ENCODE data around the gene SPEG.

Gene SPEG

DNA sequence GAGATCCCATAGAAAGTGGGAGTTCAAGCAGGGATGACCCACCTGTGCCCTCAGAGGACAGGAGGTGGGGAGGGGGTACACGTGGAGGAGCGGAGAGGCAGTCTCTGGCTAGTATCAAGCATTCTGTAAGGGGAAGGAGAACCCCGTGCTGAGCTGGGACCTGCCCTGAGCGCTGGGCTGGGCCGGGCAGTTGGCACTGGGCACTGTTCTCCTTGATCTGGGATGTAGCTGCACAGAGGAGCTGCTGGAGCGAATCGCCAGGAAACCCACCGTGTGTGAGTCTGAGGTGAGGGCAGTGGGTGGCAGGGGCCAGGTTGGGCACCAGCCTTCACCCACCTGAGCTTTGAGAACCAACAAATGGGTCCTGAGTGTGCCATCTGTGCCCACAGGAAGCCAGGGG lies 44.3 kb downstream of the SPEG start:
- Histone ChIP-seq H2BK12ac (ENCODE audit: low read length) (no peak overlapping the region), H2AFZ (ENCODE audit: low read length) (no peak overlapping the region), H3K27me3 (ENCODE audit: control insufficient read depth in 3 of 3, insufficient read depth in 3 of 3, low read depth in 1 of 3, low read length in 3 of 3) (peaks cover 8 to 51% (median 37%) of the 10 kb centered on the region in 3 experiments), H4K91ac (ENCODE audit: low read depth, low read length, poor library complexity) (no peak overlapping the region), H4K8ac (ENCODE audit: low read depth, low read length) (no peak overlapping the region), H3K4me2 (ENCODE audit: insufficient read depth, low read length, poor library complexity, severe bottlenecking) (no peak overlapping the region), H3K4me3 (ENCODE audit: low read length in 2 of 2) (no peak overlapping the region), H3K79me1 (ENCODE audit: low read depth, low read length) (no peaks in the 10 kb centered on the region), H3K27ac (replicated peaks; ENCODE audit: low read length) (no peak overlapping the region), H3K36me3 (replicated peaks in 1 of 2; ENCODE audit: control insufficient read depth in 2 of 2, insufficient read depth in 2 of 2, low read length in 2 of 2) (no peaks in the 10 kb centered on the region), H2BK15ac (ENCODE audit: low read length) (peak overlapping the region; percentile 45), H3K23ac (ENCODE audit: low read depth, low read length, poor library complexity) (no peak overlapping the region), H3K4ac (ENCODE audit: low read length) (no peak overlapping the region), H3K4me1 (ENCODE audit: control insufficient read depth in 2 of 2, insufficient read depth in 1 of 2, low read depth in 1 of 2, low read length in 2 of 2) (peaks cover 4 to 9% of the 10 kb centered on the region in 2 donors), H2BK5ac (ENCODE audit: low read length) (no peak overlapping the region), H2AK5ac (ENCODE audit: low read depth, low read length) (peak overlapping the region; percentile 82), H3K9ac (ENCODE audit: low read depth, low read length, poor library complexity) (no peak overlapping the region), H2BK120ac (ENCODE audit: low read depth, low read length) (no peak overlapping the region), H3K18ac (ENCODE audit: low read length) (peak overlapping the region; percentile 53), H3K14ac (ENCODE audit: low read length) (peak overlapping the region; percentile 67), H3K9me3 (replicated peaks in 1 of 2; ENCODE audit: control insufficient read depth in 2 of 2, insufficient read depth in 1 of 2, low read depth in 1 of 2, low read length in 2 of 2) (peaks cover 0 to 2% of the 10 kb centered on the region in 2 donors)
- DNase-seq (ENCODE audit: low spot score): no peak
- no CpG with 5 or more reads among the region's 8 CpGs for WGBS, 2 donors (ENCODE audit: extremely low coverage in 2 of 2, insufficient read length in 2 of 2, insufficient replicate concordance in 1 of 2)

DNA sequence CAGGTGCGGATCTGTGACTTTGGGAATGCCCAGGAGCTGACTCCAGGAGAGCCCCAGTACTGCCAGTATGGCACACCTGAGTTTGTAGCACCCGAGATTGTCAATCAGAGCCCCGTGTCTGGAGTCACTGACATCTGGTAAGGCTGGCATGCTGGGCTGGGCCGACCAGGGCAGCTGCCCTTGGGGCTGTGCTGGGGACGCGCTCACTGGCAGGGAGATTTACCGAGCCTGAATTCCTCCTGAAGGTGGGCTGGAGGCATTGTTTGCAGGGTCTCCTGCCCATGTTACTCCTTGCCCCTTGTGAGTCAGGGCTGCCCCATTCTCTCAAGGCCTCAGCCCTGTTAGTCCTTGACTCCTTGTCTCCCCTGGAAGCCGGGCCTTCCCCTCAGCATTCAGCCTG lies 45.4 kb downstream of the SPEG start:
- Histone ChIP-seq H3K4ac (ENCODE audit: low read length) (no peak overlapping the region), H3K9ac (ENCODE audit: low read depth, low read length, poor library complexity) (no peak overlapping the region), H3K18ac (ENCODE audit: low read length) (no peak overlapping the region), H2AK5ac (ENCODE audit: low read depth, low read length) (no peak overlapping the region), H3K23ac (ENCODE audit: low read depth, low read length, poor library complexity) (no peak overlapping the region), H4K91ac (ENCODE audit: low read depth, low read length, poor library complexity) (no peak overlapping the region), H2BK12ac (ENCODE audit: low read length) (no peak overlapping the region), H2BK120ac (ENCODE audit: low read depth, low read length) (no peak overlapping the region), H3K4me1 (ENCODE audit: control insufficient read depth in 2 of 2, insufficient read depth in 1 of 2, low read depth in 1 of 2, low read length in 2 of 2) (peaks cover 8 to 15% of the 10 kb centered on the region in 2 donors), H4K8ac (ENCODE audit: low read depth, low read length) (no peak overlapping the region), H3K4me2 (ENCODE audit: insufficient read depth, low read length, poor library complexity, severe bottlenecking) (no peak overlapping the region), H3K36me3 (replicated peaks in 1 of 2; ENCODE audit: control insufficient read depth in 2 of 2, insufficient read depth in 2 of 2, low read length in 2 of 2) (no peaks in the 10 kb centered on the region), H3K4me3 (ENCODE audit: low read length in 2 of 2) (no peak overlapping the region), H3K27me3 (ENCODE audit: control insufficient read depth in 3 of 3, insufficient read depth in 3 of 3, low read depth in 1 of 3, low read length in 3 of 3) (peaks cover 19 to 62% (median 48%) of the 10 kb centered on the region in 3 experiments), H3K27ac (replicated peaks; ENCODE audit: low read length) (no peak overlapping the region), H3K14ac (ENCODE audit: low read length) (peak overlapping the region; percentile 57), H2BK5ac (ENCODE audit: low read length) (peak overlapping the region; percentile 20), H2BK15ac (ENCODE audit: low read length) (peak overlapping the region; percentile 46), H2AFZ (ENCODE audit: low read length) (no peak overlapping the region), H3K79me1 (ENCODE audit: low read depth, low read length) (no peaks in the 10 kb centered on the region), H3K9me3 (replicated peaks in 1 of 2; ENCODE audit: control insufficient read depth in 2 of 2, insufficient read depth in 1 of 2, low read depth in 1 of 2, low read length in 2 of 2) (peaks cover 0 to 2% of the 10 kb centered on the region in 2 donors)
- DNase-seq (ENCODE audit: low spot score): no peak
- WGBS, 2 donors (ENCODE audit: extremely low coverage in 2 of 2, insufficient read length in 2 of 2, insufficient replicate concordance in 1 of 2): no CpG with 5 or more reads among the region's 8 CpGs

GRCh38 chr2:219482674-219483405 lies 48.2 kb downstream of the SPEG start:
- no peak for DNase-seq (ENCODE audit: low spot score)
- Histone ChIP-seq H3K4me2 (ENCODE audit: insufficient read depth, low read length, poor library complexity, severe bottlenecking) (no peak overlapping the region), H3K14ac (ENCODE audit: low read length) (peak overlapping the region; percentile 49), H3K4me1 (ENCODE audit: control insufficient read depth in 2 of 2, insufficient read depth in 1 of 2, low read depth in 1 of 2, low read length in 2 of 2) (peaks cover 11 to 12% of the 10 kb centered on the region in 2 donors), H3K23ac (ENCODE audit: low read depth, low read length, poor library complexity) (peak overlapping the region; percentile 2), H3K9me3 (replicated peaks in 1 of 2; ENCODE audit: control insufficient read depth in 2 of 2, insufficient read depth in 1 of 2, low read depth in 1 of 2, low read length in 2 of 2) (peaks cover 0 to under 1% of the 10 kb centered on the region in 2 donors), H2AK5ac (ENCODE audit: low read depth, low read length) (peak overlapping the region; percentile 69), H3K18ac (ENCODE audit: low read length) (peak overlapping the region; percentile 30), H4K8ac (ENCODE audit: low read depth, low read length) (no peak overlapping the region), H4K91ac (ENCODE audit: low read depth, low read length, poor library complexity) (no peak overlapping the region), H2BK15ac (ENCODE audit: low read length) (no peak overlapping the region), H3K79me1 (ENCODE audit: low read depth, low read length) (no peaks in the 10 kb centered on the region), H3K36me3 (replicated peaks in 1 of 2; ENCODE audit: control insufficient read depth in 2 of 2, insufficient read depth in 2 of 2, low read length in 2 of 2) (no peaks in the 10 kb centered on the region), H2AFZ (ENCODE audit: low read length) (no peak overlapping the region), H2BK120ac (ENCODE audit: low read depth, low read length) (no peak overlapping the region), H3K27me3 (ENCODE audit: control insufficient read depth in 3 of 3, insufficient read depth in 3 of 3, low read depth in 1 of 3, low read length in 3 of 3) (peaks cover 26 to 90% (median 64%) of the 10 kb centered on the region in 3 experiments), H3K4ac (ENCODE audit: low read length) (no peak overlapping the region), H2BK12ac (ENCODE audit: low read length) (no peak overlapping the region), H3K27ac (replicated peaks; ENCODE audit: low read length) (no peak overlapping the region), H3K9ac (ENCODE audit: low read depth, low read length, poor library complexity) (no peak overlapping the region), H2BK5ac (ENCODE audit: low read length) (no peak overlapping the region), H3K4me3 (ENCODE audit: low read length in 2 of 2) (no peak overlapping the region)
- no CpG with 5 or more reads among the region's 17 CpGs for WGBS, 2 donors (ENCODE audit: extremely low coverage in 2 of 2, insufficient read length in 2 of 2, insufficient replicate concordance in 1 of 2)

GRCh38 chr2:219483451-219484342 lies 49.1 kb downstream of the SPEG start:
- Histone ChIP-seq H3K4me2 (ENCODE audit: insufficient read depth, low read length, poor library complexity, severe bottlenecking) (peak overlapping the region; percentile 15), H3K4me3 (ENCODE audit: low read length in 2 of 2) (no peak overlapping the region), H3K4ac (ENCODE audit: low read length) (no peak overlapping the region), H2BK12ac (ENCODE audit: low read length) (no peak overlapping the region), H3K27me3 (ENCODE audit: control insufficient read depth in 3 of 3, insufficient read depth in 3 of 3, low read depth in 1 of 3, low read length in 3 of 3) (peaks cover 26 to 94% (median 64%) of the 10 kb centered on the region in 3 experiments), H3K18ac (ENCODE audit: low read length) (peak overlapping the region; percentile 44), H3K27ac (replicated peaks; ENCODE audit: low read length) (no peak overlapping the region), H3K23ac (ENCODE audit: low read depth, low read length, poor library complexity) (peak overlapping the region; percentile 61), H2BK120ac (ENCODE audit: low read depth, low read length) (no peak overlapping the region), H3K4me1 (ENCODE audit: control insufficient read depth in 2 of 2, insufficient read depth in 1 of 2, low read depth in 1 of 2, low read length in 2 of 2) (peaks cover 11 to 12% of the 10 kb centered on the region in 2 donors), H4K91ac (ENCODE audit: low read depth, low read length, poor library complexity) (no peak overlapping the region), H3K79me1 (ENCODE audit: low read depth, low read length) (no peaks in the 10 kb centered on the region), H2AFZ (ENCODE audit: low read length) (peak overlapping the region; percentile 72), H3K14ac (ENCODE audit: low read length) (peak overlapping the region; percentile 65), H2BK15ac (ENCODE audit: low read length) (peak overlapping the region; percentile 75), H3K9ac (ENCODE audit: low read depth, low read length, poor library complexity) (no peak overlapping the region), H3K9me3 (replicated peaks in 1 of 2; ENCODE audit: control insufficient read depth in 2 of 2, insufficient read depth in 1 of 2, low read depth in 1 of 2, low read length in 2 of 2) (no peaks in the 10 kb centered on the region), H2BK5ac (ENCODE audit: low read length) (no peak overlapping the region), H2AK5ac (ENCODE audit: low read depth, low read length) (peak overlapping the region; percentile 5), H3K36me3 (replicated peaks in 1 of 2; ENCODE audit: control insufficient read depth in 2 of 2, insufficient read depth in 2 of 2, low read length in 2 of 2) (no peaks in the 10 kb centered on the region), H4K8ac (ENCODE audit: low read depth, low read length) (no peak overlapping the region)
- WGBS, 2 donors (ENCODE audit: extremely low coverage in 2 of 2, insufficient read length in 2 of 2, insufficient replicate concordance in 1 of 2): no CpG with 5 or more reads among the region's 58 CpGs
- no peak for DNase-seq (ENCODE audit: low spot score)
